ENCODE results near the gene REXO4. TPM values are rescaled to one million over a fixed set of nuclear protein-coding genes. Genes with fewer than 3 reads are reported as not detected.
A peak's percentile ranks its signal among the peaks of the same experiment; 100 is the strongest.

REXO4 gene
- total and polyA plus RNA-seq, 2 of the 13 experiments (the other 11 are each of a cell fraction or from before 2014, with no cell fraction given), result 18.5 to 30.4 TPM

DNA sequence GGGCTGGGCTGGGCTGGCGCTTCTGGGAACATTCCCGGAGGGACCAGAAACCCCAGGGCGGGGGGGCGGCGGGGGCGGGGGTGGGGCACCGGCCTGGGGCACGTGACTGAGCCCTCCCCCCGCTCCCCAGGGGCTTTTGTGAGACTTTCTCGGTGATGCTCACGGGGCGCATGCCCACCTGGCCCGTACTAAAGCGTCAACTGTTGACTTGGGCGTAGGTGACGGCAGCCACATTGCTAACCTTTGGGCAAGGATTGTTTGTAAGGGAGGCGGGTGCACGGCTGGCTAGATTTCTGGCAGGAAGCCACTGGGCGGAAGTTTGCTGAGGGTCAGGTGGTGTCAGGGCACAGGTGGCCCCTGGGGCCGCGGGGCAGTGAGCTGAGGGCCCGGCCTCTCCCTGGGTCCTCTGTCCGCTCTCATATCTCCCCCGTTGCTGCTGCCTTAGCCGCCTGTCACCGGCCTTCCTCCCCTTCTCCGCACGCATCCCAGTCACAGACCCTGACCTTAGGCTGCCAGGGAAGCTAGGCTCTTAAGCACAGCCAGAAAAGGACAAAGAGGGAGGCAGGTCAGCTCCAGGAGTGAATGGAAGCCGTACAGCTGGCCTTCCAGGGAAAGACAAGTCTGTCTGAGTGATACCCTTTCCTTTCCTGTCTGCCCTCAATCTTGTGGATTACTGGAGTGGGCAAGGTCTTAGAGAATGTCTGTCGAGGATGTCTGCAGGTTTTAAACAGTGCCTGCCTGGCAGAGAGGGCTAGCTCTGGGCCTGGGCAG, 42.8 kb upstream of the REXO4 start (continued):
- TF ChIP-seq, protein P1, sequence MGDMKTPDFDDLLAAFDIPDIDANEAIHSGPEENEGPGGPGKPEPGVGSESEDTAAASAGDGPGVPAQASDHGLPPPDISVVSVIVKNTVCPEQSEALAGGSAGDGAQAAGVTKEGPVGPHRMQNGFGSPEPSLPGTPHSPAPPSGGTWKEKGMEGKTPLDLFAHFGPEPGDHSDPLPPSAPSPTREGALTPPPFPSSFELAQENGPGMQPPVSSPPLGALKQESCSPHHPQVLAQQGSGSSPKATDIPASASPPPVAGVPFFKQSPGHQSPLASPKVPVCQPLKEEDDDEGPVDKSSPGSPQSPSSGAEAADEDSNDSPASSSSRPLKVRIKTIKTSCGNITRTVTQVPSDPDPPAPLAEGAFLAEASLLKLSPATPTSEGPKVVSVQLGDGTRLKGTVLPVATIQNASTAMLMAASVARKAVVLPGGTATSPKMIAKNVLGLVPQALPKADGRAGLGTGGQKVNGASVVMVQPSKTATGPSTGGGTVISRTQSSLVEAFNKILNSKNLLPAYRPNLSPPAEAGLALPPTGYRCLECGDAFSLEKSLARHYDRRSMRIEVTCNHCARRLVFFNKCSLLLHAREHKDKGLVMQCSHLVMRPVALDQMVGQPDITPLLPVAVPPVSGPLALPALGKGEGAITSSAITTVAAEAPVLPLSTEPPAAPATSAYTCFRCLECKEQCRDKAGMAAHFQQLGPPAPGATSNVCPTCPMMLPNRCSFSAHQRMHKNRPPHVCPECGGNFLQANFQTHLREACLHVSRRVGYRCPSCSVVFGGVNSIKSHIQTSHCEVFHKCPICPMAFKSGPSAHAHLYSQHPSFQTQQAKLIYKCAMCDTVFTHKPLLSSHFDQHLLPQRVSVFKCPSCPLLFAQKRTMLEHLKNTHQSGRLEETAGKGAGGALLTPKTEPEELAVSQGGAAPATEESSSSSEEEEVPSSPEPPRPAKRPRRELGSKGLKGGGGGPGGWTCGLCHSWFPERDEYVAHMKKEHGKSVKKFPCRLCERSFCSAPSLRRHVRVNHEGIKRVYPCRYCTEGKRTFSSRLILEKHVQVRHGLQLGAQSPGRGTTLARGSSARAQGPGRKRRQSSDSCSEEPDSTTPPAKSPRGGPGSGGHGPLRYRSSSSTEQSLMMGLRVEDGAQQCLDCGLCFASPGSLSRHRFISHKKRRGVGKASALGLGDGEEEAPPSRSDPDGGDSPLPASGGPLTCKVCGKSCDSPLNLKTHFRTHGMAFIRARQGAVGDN (CRISPR knock-in tag; IDR thresholded peaks at IDR 0.05), result peak; percentile 89
- no peak for TF ChIP-seq PRPF4 (IDR thresholded peaks at IDR 0.05; ENCODE audit: low read depth, low read length, poor library complexity, severe bottlenecking)
- TF ChIP-seq, protein P2, sequence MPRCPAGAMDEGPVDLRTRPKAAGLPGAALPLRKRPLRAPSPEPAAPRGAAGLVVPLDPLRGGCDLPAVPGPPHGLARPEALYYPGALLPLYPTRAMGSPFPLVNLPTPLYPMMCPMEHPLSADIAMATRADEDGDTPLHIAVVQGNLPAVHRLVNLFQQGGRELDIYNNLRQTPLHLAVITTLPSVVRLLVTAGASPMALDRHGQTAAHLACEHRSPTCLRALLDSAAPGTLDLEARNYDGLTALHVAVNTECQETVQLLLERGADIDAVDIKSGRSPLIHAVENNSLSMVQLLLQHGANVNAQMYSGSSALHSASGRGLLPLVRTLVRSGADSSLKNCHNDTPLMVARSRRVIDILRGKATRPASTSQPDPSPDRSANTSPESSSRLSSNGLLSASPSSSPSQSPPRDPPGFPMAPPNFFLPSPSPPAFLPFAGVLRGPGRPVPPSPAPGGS (CRISPR knock-in tag; IDR thresholded peaks at IDR 0.05), result peak; percentile 62; the same call in 1 of the 2 replicates
- peak; percentile 88 for TF ChIP-seq GABPB1 (CRISPR knock-in tag; IDR thresholded peaks at IDR 0.05)
- TF ChIP-seq SAP130 (CRISPR knock-in tag; IDR thresholded peaks at IDR 0.05; ENCODE audit: low read depth), result peak; percentile 90
- TF ChIP-seq NCOA2 (CRISPR knock-in tag; IDR thresholded peaks at IDR 0.05), result peak; percentile 63
- 0 out of 2 replicates have a peak, but pooled peaks have one; percentile 29 for TF ChIP-seq ZNF343 (CRISPR knock-in tag; IDR thresholded peaks at IDR 0.05)
- no peak for TF ChIP-seq KLF11 (CRISPR knock-in tag; IDR thresholded peaks at IDR 0.05)
- TF ChIP-seq ZNF331 (CRISPR knock-in tag; IDR thresholded peaks at IDR 0.05), result peak; percentile 68
- TF ChIP-seq, protein P3, sequence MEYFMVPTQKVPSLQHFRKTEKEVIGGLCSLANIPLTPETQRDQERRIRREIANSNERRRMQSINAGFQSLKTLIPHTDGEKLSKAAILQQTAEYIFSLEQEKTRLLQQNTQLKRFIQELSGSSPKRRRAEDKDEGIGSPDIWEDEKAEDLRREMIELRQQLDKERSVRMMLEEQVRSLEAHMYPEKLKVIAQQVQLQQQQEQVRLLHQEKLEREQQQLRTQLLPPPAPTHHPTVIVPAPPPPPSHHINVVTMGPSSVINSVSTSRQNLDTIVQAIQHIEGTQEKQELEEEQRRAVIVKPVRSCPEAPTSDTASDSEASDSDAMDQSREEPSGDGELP (IDR thresholded peaks at IDR 0.05; ENCODE audit: borderline replicate concordance, low read depth), result peak; percentile 96
- TF ChIP-seq, protein P4, sequence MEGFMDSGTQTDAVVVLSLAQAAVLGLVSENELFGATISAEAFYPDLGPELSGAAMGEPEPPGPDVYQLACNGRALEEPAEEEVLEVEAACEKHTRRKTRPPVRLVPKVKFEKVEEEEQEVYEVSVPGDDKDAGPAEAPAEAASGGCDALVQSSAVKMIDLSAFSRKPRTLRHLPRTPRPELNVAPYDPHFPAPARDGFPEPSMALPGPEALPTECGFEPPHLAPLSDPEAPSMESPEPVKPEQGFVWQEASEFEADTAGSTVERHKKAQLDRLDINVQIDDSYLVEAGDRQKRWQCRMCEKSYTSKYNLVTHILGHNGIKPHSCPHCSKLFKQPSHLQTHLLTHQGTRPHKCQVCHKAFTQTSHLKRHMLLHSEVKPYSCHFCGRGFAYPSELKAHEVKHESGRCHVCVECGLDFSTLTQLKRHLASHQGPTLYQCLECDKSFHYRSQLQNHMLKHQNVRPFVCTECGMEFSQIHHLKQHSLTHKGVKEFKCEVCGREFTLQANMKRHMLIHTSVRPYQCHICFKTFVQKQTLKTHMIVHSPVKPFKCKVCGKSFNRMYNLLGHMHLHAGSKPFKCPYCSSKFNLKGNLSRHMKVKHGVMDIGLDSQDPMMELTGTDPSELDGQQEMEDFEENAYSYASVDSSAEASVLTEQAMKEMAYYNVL (CRISPR knock-in tag; IDR thresholded peaks at IDR 0.05; ENCODE audit: borderline replicate concordance), result no peak; the same call in 1 of the 2 replicates
- 0 out of 2 replicates have a peak, but pooled peaks have one; percentile 49 for TF ChIP-seq HIVEP1 (CRISPR knock-in tag; IDR thresholded peaks at IDR 0.05)
- no peak for TF ChIP-seq KLF13 (CRISPR knock-in tag; IDR thresholded peaks at IDR 0.05)
- 0 out of 2 replicates have a peak, but pooled peaks have one; percentile 13 for TF ChIP-seq HMG20B (CRISPR knock-in tag; conservative IDR thresholded peaks at IDR 0.05)
- no peak for TF ChIP-seq GTF2F1 (IDR thresholded peaks at IDR 0.05; ENCODE audit: low read length)
- TF ChIP-seq, protein P5, sequence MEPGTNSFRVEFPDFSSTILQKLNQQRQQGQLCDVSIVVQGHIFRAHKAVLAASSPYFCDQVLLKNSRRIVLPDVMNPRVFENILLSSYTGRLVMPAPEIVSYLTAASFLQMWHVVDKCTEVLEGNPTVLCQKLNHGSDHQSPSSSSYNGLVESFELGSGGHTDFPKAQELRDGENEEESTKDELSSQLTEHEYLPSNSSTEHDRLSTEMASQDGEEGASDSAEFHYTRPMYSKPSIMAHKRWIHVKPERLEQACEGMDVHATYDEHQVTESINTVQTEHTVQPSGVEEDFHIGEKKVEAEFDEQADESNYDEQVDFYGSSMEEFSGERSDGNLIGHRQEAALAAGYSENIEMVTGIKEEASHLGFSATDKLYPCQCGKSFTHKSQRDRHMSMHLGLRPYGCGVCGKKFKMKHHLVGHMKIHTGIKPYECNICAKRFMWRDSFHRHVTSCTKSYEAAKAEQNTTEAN (CRISPR knock-in tag; conservative IDR thresholded peaks at IDR 0.05), result no peak
- no peak for TF ChIP-seq SNAI1 (CRISPR knock-in tag; IDR thresholded peaks at IDR 0.05; ENCODE audit: borderline replicate concordance)
- no peak for TF ChIP-seq TCF12 (IDR thresholded peaks at IDR 0.05)
- TF ChIP-seq TCF12 (CRISPR knock-in tag; IDR thresholded peaks at IDR 0.05), result peak; percentile 75
- TF ChIP-seq RARA (CRISPR knock-in tag; IDR thresholded peaks at IDR 0.05), result peak; percentile 79
- peak; percentile 75 for TF ChIP-seq ELF1 (CRISPR knock-in tag; IDR thresholded peaks at IDR 0.05)
